Left renal cortex interstitium (tissue), 4 donors: ENCODE measurements around the gene CDK5RAP3. TPM values are rescaled to one million over a fixed set of nuclear protein-coding genes. Genes with fewer than 3 reads are reported as not detected.

Experiments
- DNase-seq, 4 donors: peaks; one replicate each; pipeline ENCODE4 v3.0.0-alpha.2; 2013; ENCODE audit warnings: low read depth in 4 of 4, low spot score in 2 of 4, missing footprints in 1 of 4
- polyA plus RNA-seq, 4 donors: library from polyadenylated mRNA; unstranded; fragments of 120-200 nt; gene quantifications; one replicate each; pipeline ENCODE4 v1.2.1, GENCODE V29; 2013; ENCODE audit not compliant: insufficient read length in 4 of 4

The CDK5RAP3 gene
- polyA plus RNA-seq, 4 donors: 120 to 197 (median 146) TPM

DNA sequence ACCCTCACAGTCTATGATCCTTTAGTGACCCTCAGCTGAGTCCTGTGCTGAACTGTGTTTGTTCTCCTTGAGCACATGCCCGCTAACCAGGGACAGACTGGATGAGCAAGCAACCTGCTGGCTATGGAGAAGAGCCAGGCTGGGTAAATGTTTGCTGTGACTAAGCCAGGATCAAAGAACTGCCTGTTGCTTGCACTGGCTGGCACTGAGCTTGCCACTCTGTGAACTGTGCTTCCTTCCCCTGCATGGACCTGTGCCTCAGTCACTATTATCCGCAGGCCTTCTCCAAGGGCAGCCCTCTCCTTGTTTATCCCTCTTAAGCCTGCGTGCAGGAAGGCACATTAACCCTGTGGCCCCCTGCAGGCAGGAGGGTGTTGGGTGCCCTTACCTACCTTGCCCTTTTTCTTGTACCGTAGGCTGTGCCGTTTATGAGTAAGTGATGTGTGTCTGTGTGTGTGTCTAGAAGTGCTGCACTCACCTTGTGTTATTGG lies 22.2 kb upstream of the CDK5RAP3 start:
- DNase-seq: no peak

DNA sequence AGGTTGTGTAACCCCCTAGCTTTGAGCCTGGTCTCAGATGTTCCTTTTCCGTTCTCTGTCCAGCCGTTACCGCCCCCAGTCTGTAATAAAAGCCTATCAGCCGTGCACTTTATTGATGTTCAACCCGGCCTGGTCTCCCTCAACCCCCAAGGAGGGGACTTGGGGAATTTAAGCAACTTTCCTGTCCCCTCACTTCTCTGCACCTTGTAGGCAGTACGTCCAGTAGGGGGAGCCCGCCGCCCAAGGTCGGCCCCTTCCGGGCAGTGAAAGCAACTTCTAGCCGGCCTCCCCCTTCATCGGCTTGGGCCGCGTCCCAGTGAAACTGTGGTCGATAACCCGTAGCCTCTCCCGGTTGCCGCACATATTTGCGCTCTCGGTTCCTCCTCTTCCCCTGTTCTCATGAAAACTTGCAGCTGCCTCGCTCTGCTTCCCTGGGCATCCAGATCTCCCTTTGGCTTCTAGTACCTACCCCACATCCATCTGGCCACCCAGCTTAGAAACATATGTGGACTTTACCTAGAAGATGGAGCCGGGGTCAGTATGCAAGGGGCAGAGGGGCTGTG lies 21.6 kb upstream of the CDK5RAP3 start:
- peak; percentile 34 to 80 (median 68) for DNase-seq

DNA sequence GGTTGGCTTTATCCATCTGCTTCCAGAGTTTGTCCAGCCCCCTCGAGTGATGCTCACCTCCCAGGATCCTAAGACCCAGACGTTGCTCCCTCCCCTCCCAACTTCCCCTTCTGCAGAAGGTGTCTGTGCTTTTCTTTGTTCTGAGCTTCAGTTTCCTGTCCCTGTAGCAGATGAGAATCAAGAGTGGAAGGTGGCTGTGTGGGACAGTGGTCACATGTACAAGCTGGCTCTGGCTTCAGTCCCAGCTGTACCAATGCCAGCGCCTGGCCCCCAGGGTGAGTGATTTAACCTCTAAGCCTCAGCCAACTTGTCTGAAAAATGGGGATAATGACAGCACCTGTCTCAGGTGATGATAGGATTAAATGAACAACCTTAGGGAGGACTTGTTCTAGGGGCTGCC lies 21.0 kb upstream of the CDK5RAP3 start:
- no peak for DNase-seq

DNA sequence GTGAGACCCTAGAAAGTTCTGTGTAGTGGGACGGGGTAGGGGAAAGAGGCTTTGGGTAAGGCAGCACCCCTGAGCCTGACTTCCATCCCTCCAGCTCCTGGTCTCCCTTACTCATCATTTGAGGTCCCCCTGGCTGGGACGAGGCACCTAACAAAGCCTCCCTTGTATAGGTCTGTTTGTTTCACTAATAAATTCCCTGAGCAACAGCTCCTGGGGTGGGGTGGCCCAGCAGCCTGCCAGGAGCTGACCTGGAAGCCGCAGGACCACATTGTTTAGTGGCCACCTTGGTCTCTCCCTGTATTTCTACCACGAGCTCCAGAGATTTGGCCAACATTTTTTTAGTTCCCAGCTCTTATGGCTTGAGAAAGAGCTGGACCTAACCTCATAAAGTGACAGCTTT lies 20.5 kb upstream of the CDK5RAP3 start:
- no peak for DNase-seq

DNA sequence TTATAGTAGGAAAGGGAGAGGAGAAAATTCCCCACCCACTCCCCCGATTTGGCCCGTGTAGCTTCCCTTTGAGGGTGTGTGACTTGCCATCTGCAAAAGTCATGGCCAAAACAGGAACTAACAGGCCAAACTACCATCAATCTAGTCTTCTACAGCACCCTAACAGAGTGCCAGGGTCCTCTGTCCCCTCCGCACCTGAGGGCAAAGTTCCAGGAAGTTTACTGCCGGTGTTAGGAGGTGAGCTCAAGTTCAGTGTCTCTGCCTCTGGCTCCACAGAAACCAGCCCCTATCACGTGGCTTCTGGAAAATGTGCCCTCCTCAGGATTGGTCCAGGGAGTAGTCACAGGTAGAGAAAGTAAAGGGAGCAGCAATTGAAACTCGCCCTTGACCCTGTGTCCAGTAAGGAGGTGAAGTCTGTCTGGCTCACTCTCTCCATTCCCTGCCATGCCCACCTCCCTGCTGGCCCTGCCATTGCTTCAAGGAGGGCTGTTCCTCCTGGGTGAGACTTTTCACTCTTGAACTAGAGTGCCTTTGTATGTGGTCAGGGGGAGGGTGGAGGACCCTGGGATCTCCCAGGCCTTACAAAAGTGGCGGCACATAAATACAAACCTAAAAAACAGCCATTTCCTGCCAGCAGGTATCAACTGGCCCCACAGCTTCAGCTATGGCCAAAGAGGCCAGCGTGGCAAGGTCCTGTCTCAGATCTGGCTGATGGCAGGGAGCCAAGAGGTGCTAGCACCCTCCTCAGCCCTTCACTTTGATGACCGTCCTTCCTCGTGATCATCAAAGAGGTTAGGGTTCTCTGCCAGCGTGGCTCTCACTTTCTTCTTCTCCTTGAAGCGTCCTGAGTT lies 18.5 kb upstream of the CDK5RAP3 start:
- DNase-seq: no peak

DNA sequence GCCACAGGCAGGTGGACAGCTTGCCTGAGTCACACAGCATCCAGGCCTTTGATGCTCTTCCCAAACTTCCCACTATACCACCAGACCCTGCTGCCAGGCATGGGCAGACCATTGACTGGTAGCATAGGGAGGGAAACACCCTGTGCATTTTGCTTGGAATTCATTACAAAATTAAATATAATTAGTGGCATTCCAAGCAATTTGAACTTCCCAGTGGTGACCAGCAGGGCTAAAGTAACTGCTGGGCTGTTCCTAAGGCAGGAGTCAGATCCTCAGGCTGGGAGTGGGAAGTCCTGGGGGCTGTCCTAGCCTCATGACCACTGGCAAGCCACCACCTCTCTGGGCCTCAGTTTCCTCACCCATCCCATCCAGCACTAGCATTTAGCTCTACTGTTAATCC lies 17.0 kb upstream of the CDK5RAP3 start:
- no peak for DNase-seq

DNA sequence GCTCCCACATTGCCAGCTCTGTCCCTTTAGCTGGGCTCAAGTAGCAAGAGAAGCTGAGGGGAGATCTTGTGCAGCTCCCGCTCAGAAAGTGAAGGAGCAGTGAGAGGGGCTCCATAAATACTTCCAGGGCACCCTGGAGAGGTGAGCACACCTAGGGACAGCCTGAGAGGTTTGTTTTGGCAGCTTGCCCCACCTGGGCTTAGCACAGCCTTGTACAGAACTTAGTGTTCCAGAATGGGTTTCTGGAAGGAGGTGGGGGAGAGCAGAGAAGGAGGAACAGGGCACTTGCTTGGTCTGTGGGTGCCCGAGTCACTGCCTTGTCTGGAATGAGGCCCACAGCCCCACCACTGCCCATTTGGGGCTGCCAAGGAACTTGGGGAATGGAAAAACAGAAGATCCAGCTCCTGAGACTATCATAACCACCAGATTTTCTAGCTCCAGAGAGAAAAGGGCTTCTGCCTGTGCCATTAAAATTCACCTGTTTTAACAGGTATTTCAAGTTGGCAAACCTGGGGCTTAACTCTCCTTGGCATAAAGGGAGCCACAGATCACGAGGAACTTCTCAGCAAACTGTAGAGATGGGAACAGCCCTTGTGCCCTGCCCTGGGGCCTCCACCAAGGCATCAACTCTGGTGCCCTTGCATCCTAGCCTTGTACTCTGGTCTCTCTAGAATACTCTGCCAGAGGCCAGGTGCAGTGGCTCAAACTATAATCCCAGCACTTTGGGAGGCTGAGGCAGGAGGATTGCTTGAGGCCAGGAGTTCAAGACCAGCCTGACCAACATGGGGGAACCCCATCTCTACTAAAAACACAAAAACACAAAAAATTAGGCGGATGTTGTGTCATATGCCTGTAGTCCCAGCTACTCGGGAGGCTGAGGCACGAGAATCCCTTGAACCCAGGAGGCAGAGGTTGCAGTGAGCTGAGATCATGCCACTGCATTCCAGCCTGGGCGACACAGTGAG lies 15.1 kb upstream of the CDK5RAP3 start:
- DNase-seq: no peak

DNA sequence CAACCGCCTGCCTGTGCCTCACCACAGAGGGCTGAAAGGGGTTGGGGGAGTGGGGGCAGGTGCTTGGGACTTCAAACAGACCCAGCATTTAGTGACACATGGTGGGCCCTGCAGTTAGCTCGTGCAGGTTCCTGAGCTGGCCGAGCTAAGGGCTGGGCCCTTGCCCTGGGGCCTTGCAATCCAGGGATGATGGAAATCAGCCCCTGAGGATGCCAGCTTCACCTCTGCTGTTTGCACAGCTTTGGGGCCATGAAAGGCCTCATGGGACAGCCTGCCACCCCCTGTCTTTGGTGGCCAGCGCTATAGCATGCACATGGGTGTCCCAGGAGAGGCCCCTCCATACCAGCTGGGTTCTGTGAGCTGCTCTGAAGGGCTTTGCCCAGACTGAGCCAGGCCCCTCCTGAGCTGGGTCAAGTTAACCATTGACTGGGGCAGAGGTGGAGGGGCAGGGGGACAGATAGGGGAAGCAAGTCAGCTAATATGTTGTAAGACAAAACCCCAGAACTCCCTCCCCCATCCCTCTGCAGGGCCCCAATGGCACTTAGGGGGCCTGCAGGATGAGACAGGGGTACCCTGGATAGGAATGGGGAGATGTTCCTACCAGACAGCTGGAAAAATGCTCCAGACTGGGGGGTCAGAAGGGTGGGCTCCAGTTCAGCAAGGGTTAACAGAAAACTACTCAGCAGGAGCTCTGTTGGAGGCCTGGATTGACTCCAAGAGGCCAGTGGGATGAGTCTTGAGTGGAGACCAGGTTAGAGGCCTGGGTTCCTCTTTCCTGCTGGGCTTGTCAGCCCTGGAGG lies 13.9 kb upstream of the CDK5RAP3 start:
- DNase-seq: no peak

DNA sequence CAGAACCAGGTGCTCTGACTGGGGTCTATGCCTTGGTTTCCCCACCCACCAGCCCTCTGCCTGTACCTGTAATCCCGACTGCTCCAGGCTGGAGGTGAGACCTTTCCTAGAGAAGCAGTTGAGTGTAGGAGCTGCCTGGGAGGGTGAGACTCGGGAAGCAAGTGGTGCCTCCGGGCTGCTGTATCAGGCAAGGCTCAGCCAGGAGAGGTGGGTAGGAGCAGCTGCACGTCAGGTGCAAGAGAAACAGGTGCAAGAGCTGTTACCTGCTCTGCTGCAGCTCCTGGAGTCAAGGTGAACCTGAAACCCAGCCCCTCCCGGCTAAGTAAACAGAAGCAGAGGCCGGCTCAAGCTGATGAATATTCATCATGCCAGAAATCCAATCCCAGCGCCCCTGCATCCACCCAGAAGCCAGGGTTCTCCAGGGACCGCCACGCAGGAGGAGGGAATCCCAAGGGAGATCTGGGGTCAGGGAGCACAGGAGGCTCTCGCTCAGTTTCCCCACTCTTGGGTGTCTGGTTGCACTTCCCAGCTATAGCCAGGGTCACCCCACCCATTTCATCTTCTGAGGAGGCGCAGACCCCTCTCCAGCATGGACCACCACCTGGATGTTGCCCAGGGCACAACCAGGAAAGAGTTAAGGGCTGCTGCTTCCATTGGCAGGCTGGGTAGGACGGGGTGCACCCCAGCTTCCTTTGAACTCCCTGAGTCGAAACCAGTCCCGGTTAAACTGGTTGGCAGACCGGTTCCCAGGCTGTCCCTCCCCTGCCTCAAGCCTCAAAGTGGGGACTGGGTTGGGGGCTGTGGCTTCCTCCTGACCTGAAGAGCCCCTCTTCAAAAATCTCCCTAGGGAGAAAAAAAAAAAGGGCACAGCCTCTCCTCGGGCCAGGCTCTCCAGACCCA lies 13.1 kb upstream of the CDK5RAP3 start, which contains the start of gene PRR15L:
TSS of gene PRR15L (minus strand) at position 293 of the 900 bp plus-strand sequence. CDS start 4,649 bp downstream, outside the sequence.
- no peak for DNase-seq

DNA sequence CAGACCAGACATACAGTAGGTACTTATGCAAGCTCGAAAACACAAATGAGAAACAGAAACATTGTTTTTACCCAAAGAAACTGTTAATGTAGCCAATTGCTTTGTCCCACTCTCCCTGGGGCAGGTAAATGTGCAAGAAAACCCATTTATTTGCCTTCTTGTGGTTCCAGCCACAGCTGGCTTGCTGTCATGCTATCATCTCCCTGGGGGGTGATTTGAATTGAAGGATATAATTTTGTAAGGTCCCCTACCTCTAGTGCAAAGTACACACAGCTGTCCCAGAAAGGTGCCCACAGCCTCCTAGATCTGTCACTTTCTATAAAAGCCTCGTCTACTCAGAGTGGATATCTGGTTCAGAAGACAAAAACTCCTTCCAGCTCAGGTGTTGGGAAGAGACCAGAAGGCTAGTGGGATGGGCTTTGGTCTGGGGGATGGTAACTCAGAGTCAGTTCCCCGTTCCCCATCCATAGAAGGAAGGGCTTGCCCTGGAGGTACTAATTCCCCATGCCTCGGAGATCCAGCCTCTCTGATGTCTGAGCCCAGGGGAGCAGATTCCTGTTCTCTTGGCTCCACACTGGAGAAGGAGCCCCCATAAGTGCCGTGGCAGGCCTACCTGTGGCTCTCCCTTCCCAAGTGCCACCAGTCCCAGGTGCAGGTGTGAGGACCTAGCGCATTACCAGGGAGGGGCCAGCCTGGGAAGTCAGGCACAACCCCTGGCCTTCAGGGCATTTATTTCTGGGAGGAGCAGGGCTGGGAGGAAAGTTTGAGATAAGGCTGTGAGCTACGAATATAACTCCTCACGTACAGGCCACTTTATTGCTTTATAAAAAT lies 10.9 kb upstream of the CDK5RAP3 start:
- DNase-seq: no peak

DNA sequence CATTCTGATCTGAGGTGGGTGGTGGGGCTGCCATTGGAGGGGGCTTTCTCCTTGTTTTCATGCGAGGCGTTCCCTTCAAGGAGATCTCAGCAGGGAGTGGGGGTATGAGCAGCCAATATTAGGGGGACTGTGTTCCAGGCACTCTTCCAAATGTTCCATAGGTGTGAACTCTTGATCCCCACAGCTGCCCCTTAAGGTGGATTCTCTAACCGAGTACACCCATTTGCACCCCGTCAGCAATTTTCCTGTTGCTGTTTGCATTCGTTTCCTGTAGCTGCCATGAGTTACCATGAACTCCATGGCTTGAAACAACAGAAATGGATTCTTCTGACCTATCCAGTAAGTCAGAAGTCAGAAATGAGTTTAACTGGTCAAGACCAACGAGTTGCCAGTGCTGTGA lies 9.5 kb upstream of the CDK5RAP3 start:
- DNase-seq: no peak

DNA sequence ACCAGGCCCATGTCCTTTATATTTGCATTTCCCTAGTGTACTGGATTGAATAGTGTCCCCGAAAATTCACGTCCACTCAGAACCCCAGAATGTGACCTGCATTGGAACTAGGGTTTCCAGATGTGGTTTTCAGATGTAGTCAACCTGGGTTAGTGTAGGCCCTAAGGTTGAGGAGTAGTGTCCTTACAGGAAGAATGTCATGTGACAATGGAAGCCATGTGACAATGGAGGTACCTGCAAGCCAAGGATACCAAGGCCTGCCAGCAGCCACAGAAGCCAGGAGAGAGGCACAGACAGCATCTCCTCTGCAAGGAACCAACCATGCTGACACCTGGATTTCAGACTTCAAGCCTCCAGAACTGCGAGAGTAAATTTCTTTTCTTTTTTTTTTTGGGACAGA lies 8.0 kb upstream of the CDK5RAP3 start:
- DNase-seq: no peak

DNA sequence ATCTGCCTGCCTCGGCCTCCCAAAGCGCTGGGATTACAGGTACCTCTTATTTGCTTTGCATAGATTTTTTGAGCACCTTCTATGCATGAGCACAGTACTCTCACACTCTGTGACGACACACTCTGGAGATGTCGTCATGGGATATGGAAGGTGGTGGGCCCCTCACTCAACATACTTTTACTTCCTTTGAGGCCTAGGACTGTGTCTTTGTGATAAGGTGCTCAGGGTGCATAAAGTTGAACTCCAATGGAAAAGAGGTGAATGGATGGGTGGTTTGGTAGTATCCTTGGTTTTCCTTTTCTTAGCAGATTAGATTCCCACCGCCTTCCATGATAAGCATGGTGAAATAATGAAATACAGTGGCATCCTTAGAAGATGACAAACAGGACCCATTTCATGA lies 6.1 kb upstream of the CDK5RAP3 start:
- no peak for DNase-seq

DNA sequence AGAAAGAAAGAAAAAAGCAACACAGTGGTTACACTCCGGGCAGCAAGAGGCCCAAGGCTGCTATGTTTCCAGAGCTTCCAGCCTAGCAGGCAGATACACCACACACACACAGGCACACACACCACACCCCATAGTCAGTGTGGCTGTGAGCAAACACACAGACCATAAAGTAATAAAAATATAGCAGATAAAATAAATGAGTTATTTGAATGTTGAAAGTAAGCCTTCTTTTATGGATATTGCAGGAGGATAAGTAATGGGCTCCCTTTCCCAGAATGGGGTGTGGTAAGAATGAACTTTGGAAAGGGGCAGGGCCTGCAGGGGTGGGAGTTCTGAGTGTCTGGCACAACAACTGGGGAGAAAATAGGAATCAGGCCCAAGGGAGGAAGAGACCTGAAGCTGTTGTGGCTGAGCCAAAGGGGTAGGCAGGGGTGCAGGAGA lies 4.8 kb upstream of the CDK5RAP3 start:
- DNase-seq: no peak

DNA sequence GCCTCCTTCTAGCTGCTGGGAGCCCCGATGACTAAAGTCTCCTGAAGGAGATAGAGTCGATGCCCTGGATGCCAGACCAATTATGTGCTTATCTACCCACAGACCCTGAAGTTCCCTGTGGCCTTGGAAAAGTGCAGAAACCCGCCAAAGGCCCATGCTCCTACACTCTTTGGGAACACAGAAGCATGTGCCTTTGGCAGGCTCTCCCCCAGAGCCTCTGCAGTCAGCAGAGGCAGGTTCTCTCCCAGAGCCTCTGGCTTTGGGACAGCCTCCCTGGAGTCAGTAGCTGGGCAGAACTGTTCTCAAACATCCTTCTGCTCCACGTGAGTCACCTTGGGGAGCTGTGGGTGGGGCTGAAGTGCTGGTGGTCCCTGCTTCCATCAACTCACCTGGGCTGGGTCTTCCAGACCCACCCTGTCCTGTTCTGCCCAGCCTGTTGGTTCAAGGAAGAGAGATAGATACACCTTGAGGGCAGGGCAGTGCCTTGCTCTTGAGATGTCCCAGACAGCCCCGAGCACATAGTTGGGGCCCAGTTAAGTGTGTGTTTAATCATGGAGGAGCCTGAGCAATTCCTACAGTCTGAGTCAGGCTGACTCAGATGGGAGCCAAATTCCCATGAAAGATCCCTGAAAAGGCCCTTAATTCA lies 3.2 kb upstream of the CDK5RAP3 start:
- DNase-seq: no peak

DNA sequence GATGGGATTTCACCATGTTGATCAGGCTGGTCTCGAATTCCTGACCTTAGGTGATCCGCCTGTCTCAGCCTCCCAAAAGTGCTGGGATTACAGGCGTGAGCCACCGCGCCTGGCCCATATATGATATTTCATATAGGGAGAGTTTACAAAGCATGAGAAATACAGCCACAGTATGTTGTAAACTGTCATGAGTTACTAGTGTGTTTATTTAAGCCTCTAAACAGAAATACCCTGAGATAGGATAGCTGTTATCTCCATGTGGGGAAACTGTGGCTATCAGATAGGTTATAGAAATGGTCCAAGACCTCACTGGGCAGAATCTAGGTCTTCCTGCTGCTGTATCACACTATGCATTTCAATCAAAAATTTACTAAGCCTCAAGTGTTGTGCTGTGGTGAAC lies 2.1 kb upstream of the CDK5RAP3 start:
- DNase-seq: no peak

DNA sequence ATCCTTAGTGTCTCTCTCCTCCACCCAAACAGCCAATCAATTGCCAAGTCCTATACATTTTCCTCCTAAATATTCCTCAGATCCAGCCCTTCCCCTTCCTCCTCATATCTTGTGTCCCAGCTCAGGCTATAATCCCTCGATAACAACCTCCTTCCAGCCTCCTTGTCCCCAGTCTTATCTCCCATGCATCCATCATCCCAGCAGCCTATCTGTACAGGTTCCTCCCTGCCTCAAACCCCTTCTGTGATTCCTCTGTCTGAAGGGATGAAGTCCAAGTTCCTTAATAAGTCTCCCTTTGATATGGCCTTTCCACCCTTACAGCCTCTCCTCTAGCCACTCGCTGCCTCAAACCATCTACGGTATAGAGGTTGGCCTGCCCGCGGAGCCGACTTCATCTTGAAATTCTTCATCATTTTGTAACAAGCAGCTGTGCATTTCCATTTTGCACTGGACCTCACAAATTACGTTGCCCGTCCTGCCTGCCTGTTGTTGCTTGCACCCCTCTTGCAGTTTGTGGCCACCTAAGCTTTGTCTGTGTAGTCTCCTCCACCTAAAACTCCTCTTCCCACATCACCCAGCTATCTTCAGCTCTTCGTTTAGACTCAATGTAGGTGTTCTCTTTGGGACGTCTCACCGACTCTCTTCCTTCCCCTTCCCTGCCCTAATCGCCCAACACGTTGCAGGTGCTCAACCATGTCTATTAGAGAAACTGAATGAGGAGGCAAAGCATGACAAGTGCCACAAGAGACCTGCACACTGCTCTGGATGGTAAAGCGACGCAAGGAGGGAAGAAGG lies 786 bp upstream of the CDK5RAP3 start:
- DNase-seq: no peak
